CD4-positive, alpha-beta T cell treated with Interleukin-4 for 1 hour (primary cell): Measurements from ENCODE around the gene ZNF155.
"Not testable (repeated sequence)": the region's sequence is repeated elsewhere in the genome, so short reads cannot be mapped to it uniquely, and the experiment has no call there.

Experiments used
- DNase-seq, 2 donors: peaks; one replicate each; pipeline ENCODE4 v3.0.0-alpha.2; 2020 to 2022

ZNF155 gene

DNA sequence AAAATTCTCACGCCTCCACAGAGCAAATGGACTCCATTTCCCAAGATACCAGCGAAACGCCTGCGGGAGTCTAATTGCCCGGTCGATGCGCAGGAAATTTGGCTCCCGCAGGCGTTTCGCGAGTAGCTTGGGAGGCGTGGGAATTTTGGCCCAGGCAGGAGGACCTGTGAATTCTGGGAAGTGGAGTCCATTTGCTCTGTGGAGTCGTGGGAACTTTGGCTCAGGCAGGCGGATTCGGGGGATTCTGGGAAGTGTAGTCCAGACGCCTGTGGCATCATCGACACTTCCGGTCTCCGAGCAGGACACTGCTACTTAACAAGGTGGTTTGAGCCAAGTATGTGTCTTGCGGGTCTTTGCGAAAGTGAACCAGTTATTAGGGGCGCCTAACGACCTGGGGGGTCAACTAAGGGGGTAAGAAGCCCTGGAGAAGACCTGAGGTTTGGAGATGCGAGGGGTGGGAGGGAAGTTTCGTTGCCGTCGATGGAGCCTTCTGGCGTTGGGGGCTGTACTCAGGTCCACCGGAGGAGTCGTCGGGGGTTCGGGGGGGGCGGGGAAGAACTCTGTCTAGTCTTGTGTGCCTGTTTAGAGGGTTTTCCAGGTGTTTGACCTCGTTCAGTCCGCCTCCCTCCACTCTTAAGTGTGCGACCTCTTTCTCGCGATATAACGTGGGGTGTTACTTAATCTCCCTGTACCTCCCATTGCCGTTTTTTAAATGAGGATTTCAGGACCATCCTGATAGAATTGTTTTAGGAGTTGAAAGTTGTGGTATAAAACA is at the start of gene ZNF155:
Gene ZNF155 (plus strand): TSS at position 277 of the 775 bp plus-strand sequence. CDS start 4,356 bp downstream, outside the sequence.
- peak; percentile 81 to 85 for DNase-seq

DNA sequence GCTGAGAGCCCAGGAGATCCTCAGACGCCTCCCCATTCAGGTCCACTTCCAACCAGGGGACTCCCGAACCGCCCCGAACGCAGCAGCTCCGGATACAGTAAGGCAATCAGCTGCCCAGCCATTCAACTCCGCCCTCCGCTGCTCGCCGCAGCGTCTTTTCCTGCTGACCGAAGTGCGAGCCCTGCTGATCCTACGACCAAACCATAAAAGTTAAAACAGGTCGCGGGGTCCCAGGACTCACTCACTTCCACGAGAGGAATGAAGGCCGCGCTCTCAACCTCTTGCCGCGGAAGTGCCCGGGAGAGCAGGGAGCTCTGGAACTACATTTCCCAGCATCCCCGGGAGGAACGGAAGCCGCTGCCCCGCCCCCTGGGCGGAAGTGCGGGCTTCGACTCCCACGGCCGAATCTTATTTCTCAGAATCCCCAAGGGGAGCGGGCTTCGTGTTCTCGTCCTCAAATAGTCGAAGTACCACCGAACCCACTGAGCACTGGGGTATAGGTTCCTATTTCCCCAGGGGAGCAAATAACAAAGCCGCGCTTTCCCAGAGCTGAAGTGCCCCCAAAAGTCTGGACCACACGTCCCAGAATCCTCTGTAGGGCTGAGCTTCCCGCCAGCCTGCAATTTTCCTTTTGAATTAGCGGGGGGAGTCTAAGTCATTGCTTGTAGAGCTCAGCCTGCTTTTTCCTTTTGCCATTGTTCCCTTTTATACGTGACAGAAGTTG is 48.8 kb upstream of the ZNF155 start, which contains the start of gene ZNF45:
Gene ZNF45 (minus strand): TSS at position 298 of the 724 bp plus-strand sequence. CDS start 13,097 bp downstream, outside the sequence.
- peak; percentile 90 to 91 for DNase-seq

GRCh38 chr19:43936188-43936587 is 47.8 kb upstream of the ZNF155 start:
- peak in 1 of 2 donors; percentile 1 for DNase-seq

DNA sequence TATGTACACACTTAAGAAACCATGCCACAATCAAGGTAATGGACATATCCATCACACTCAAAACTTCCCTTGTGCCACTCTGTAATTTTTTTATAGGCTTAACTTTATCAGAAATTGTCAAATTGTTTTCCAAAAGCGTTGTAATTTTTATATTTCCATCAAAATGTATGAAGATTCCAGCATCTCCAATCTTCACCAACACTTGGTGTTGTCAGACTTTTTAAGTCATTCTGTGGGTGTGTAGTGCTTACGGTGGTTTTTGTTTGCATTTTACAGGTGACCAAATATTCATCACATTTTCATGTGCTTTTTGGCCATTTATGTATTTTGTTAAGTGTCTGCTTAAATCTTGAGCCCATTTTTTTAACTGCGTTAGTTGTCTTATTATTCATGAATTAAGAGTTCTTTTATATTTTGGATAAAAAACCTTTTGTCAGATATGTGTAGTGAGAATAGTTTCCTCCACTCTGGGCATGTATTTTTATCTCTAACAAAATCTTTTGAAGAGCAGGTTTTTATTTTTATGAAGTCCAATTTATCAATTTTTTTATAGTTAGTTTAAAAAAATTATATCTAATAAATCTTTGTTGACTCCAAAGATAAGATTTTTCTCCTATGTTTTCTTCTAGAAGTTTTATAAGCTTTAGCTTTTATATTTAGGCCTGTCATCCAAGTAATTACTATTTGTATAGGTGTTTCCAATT is 44.3 kb upstream of the ZNF155 start:
- DNase-seq: no peak

DNA sequence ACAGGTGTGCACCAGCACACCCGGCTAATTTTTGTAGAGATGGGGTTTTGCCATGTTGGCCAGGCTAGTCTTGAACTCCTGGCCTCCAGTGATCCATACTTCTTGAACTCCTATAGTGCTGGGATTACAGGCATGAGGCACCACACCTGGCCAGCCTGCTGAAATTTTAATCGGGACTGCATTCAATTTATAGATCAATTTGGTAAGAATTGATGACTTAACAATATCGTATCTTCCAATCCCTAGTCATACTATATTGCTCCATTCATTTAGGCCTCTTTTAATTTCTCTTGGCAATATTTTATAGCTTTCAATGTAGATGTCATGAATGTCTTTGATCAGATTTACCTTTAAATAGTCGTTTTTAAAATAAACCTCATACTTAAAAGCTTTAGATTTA is 43.3 kb upstream of the ZNF155 start:
- no peak for DNase-seq

- no peak for DNase-seq
These were observed 42.8 kb upstream of the ZNF155 start for GRCh38 chr19:43941209-43941608.

DNA sequence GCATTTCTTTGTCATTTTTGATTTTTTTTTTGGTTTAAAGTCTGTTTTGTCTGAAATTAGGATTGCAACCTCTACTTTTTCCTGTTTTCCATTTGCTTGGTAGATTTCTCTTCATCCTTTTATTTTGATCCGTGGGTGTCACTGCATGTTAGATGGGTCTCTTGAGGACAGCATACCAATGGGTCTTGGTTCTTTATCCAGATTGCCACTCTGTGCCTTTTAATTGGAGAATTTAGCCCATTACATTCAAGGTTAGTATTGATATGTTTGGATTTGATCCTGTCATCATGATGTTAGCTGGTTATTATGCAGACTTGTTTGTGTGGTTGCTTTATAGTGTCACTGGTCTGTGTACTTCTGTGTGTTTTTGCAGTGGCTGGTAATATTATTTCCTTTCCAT is 36.6 kb upstream of the ZNF155 start:
- DNase-seq: not testable (repeated sequence)

- DNase-seq: not testable (repeated sequence)
These were observed 34.2 kb upstream of the ZNF155 start for GRCh38 chr19:43949803-43950202.

- DNase-seq: peak; percentile 79 to 82
These were observed 32.9 kb upstream of the ZNF155 start, which contains the start of gene ZNF221 for GRCh38 chr19:43950834-43951645. Gene ZNF221 (plus strand): TSS chr19:43951228. CDS start chr19:43962727, 11,499 bp downstream.

DNA sequence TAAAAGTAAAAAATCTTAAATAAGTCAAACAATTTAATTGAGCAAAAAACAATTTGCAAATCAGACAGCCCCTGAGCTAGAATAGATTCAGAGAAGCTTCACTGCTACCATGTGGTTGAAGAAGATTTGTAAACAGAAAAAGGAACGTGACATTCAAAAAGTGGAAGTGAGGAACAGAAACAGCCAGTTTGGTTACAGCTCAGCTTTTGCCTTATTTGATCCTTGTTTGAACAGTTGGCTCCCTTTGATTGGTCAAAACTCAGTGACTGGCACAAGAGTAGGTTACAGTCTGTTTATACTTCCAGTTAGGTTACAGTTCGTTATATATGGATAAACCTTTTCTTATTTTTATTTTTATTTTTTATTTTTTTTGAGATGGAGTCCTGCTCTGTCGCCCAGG is 27.2 kb upstream of the ZNF155 start:
- no peak for DNase-seq

DNA sequence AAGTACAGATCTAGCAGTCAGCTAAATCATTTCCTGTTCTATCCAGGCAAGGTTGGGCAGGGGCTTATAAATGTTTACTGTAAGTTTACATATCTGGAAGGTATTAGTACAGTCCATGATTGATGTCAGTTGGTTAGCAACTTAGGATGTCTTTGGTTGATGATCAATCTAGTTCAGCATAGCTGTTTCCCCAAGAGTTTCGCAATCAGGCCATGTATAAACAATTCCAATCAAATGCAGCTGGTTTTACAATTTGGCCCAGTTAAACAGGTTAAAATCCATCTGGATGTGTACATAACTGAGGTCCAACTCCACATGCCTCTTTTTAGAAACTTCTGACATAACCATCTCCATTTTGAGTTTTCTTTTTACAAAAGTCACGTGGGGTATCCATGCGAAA is 26.1 kb upstream of the ZNF155 start:
- DNase-seq: no peak

- DNase-seq: no peak
These were observed 23.6 kb upstream of the ZNF155 start for GRCh38 chr19:43960411-43960810.

GRCh38 chr19:43966079-43966694 is 17.8 kb upstream of the ZNF155 start:
- no peak for DNase-seq

GRCh38 chr19:43976732-43977131 is 7.3 kb upstream of the ZNF155 start:
- no peak for DNase-seq

DNA sequence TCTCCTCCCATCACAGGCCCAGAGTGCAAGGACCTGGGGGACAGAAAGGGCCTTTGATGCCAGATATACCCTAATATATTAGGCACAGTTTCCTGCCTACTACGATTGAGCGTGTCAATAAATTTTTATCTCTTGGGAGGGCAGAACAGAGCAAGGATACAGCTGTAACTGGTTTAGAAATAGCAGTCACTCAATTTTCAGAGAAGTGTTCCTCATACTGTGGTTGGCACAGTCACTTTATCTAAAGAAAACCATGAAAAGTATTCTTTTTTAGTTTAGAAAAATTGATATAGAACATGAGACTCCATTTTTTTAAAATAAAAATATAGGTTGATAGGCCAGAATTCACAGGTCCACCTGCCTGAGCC is 460 bp upstream of the ZNF155 start:
- DNase-seq: no peak

GRCh38 chr19:43984687-43985000 is 656 bp downstream of the ZNF155 start:
- DNase-seq: no peak

- DNase-seq: no peak
These were observed 13.8 kb downstream of the ZNF155 start for GRCh38 chr19:43997631-43998290.

- DNase-seq: no peak
These were observed 18.2 kb downstream of the ZNF155 start for GRCh38 chr19:44002212-44002565.

- peak; percentile 93 for DNase-seq
These were observed 18.8 kb downstream of the ZNF155 start, which contains the start of gene ZNF230 for GRCh38 chr19:44002566-44003460. Gene ZNF230 (plus strand): TSS chr19:44002957. CDS start chr19:44007079, 4,122 bp downstream.

DNA sequence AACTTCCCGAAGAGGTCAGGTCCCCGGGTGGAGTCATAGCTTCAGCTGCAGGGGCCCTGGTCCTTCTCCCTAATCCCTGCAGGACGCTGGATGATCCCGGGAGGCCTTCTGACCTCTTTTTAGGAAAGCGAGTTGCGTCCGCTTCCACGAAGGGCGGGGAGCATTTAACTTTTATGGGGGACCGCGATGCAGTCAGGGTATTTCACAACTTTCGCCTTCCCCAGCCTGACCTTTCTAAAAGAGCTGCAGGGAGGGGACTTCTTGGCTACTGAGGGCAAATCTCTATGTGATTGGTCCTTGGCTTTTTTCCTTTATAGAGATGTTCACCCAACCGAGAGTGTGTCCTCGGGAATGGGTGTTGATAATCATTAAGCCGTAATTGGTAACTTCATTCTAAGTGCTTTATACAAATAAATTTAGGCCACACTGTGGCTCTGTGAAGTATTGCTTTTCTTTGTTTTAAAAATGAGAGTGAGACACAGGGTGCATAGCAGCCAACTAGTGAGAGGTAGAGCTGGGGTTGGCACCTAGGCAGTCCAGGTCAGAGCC is 19.5 kb downstream of the ZNF155 start:
- DNase-seq: peak in 1 of 2 donors; percentile 23
